KMS-11 (cell line): Measurements from ENCODE around the gene NME9.

Experiments
- H2AFZ ChIP-seq: fragments of 200-600 bp; sonication (generic); 2 replicates; pipeline ENCODE4 v1.6.1; 2016; ENCODE audit warnings: antibody characterized with exemption, mixed run types, low read depth
- H3K27ac ChIP-seq: fragments of 200-600 bp; sonication (generic); 2 replicates; pipeline ENCODE4 v1.6.1; 2016; ENCODE audit warnings: mild to moderate bottlenecking, mixed run types
- H3K27me3 ChIP-seq: fragments of 200-600 bp; sonication (generic); 2 replicates; pipeline ENCODE4 v1.6.1; 2017; ENCODE audit warnings: mild to moderate bottlenecking, low read depth, mixed run types, moderate library complexity; ENCODE audit not compliant: insufficient read depth
- H3K36me3 ChIP-seq: fragments of 200-600 bp; sonication (generic); 2 replicates; pipeline ENCODE4 v1.6.1; 2017; ENCODE audit warnings: mild to moderate bottlenecking, mixed run types; ENCODE audit not compliant: insufficient read depth
- H3K4me1 ChIP-seq: fragments of 200-600 bp; sonication (generic); 2 replicates; pipeline ENCODE4 v1.6.1; 2016; ENCODE audit warnings: mild to moderate bottlenecking, low read depth, mixed run types; ENCODE audit not compliant: poor library complexity, severe bottlenecking
- H3K4me2 ChIP-seq: fragments of 200-600 bp; sonication (generic); 2 replicates; pipeline ENCODE4 v1.7.0; 2016; ENCODE audit warnings: mild to moderate bottlenecking, mixed run types
- H3K4me3 ChIP-seq: fragments of 200-600 bp; sonication (generic); IDR thresholded peaks from 2 replicates; pipeline ENCODE4 v1.6.1; 2017; ENCODE audit warnings: low read depth, low read length, mixed read lengths; ENCODE audit not compliant: insufficient read depth
- H3K79me2 ChIP-seq: fragments of 200-600 bp; sonication (generic); 2 replicates; pipeline ENCODE4 v1.6.1; 2016; ENCODE audit warnings: low read depth, mixed run types; ENCODE audit not compliant: insufficient read depth
- H3K9ac ChIP-seq: fragments of 200-600 bp; sonication (generic); 2 replicates; pipeline ENCODE4 v1.6.1; 2016; ENCODE audit warnings: mild to moderate bottlenecking, mixed run types
- H4K20me1 ChIP-seq: fragments of 200-600 bp; sonication (generic); 2 replicates; pipeline ENCODE4 v1.6.1; 2016; ENCODE audit warnings: mild to moderate bottlenecking, mixed run types; ENCODE audit not compliant: insufficient read depth
- CTCF ChIP-seq: fragments of 200-600 bp; sonication (generic); conservative IDR thresholded peaks from 2 replicates; pipeline ENCODE4 v1.6.1; 2017; ENCODE audit warnings: low read depth, mild to moderate bottlenecking, antibody characterized with exemption, low read length, moderate library complexity, mixed read lengths

NME9 gene

GRCh38 chr3:138334608-138335007 lies 5.0 kb upstream of the NME9 start:
- Histone ChIP-seq H3K36me3 (no peaks in the 10 kb centered on the region), H3K4me2 (no peak overlapping the region), H3K9ac (no peak overlapping the region), H4K20me1 (no peaks in the 10 kb centered on the region), H3K27ac (no peak overlapping the region), H3K4me1 (peaks cover 31% of the 10 kb centered on the region), H3K4me3 (no peak overlapping the region), H3K79me2 (no peaks in the 10 kb centered on the region), H3K27me3 (peaks cover 5% of the 10 kb centered on the region; the same call in 1 of the 2 replicates), H2AFZ (no peak overlapping the region)
- no peak for TF ChIP-seq CTCF

- Histone ChIP-seq H3K27ac (no peak overlapping the region), H4K20me1 (no peaks in the 10 kb centered on the region), H3K36me3 (no peaks in the 10 kb centered on the region), H3K4me1 (peaks cover 41% of the 10 kb centered on the region), H2AFZ (no peak overlapping the region), H3K4me3 (no peak overlapping the region), H3K4me2 (peak overlapping the region; percentile 17; the same call in 1 of the 2 replicates), H3K79me2 (no peaks in the 10 kb centered on the region), H3K27me3 (peaks cover 5% of the 10 kb centered on the region; the same call in 1 of the 2 replicates), H3K9ac (no peak overlapping the region)
- TF ChIP-seq CTCF, result peak; percentile 82
Measured at GRCh38 chr3:138332472-138333073, 2.9 kb upstream of the NME9 start.

GRCh38 chr3:138331143-138331894 lies 1.7 kb upstream of the NME9 start:
- peak; percentile 39 for TF ChIP-seq CTCF
- H3K27me3 ChIP-seq, result peaks cover 5% of the 10 kb centered on the region; the same call in 1 of the 2 replicates
- H3K4me3 ChIP-seq, result no peak overlapping the region

GRCh38 chr3:138329984-138330293 lies 288 bp upstream of the NME9 start:
- Histone ChIP-seq H3K4me3 (no peak overlapping the region), H3K36me3 (no peaks in the 10 kb centered on the region), H3K4me2 (peak overlapping the region; percentile 82), H3K4me1 (peaks cover 41% of the 10 kb centered on the region), H3K27me3 (peaks cover 5% of the 10 kb centered on the region; the same call in 1 of the 2 replicates), H4K20me1 (no peaks in the 10 kb centered on the region), H3K9ac (no peak overlapping the region), H3K27ac (no peak overlapping the region), H2AFZ (peak overlapping the region; percentile 98), H3K79me2 (no peaks in the 10 kb centered on the region)
- TF ChIP-seq CTCF, result no peak

More at GRCh38 chr3:138331143-138331894, 1.7 kb upstream of the NME9 start:
- Histone ChIP-seq H3K79me2 (no peaks in the 10 kb centered on the region), H4K20me1 (no peaks in the 10 kb centered on the region), H3K27ac (no peak overlapping the region), H3K4me1 (peaks cover 41% of the 10 kb centered on the region), H3K36me3 (no peaks in the 10 kb centered on the region), H3K4me2 (peak overlapping the region; percentile 13; the same call in 1 of the 2 replicates), H2AFZ (no peak overlapping the region), H3K9ac (no peak overlapping the region)
